ENCODE data around the gene TSHZ2.
"Not testable (repeated sequence)": the region's sequence is repeated elsewhere in the genome, so short reads cannot be mapped to it uniquely, and the experiment has no call there.

The TSHZ2 gene

GRCh38 chr20:53307964-53308597 lies 335.9 kb downstream of the TSHZ2 start:
- H3K4me3 ChIP-seq (ENCODE audit: low read length in 2 of 2), result no peak overlapping the region
- H3K9me3 ChIP-seq (ENCODE audit: control insufficient read depth in 2 of 2, low read length in 2 of 2), result peaks cover 0 to 3% of the 10 kb centered on the region in 2 donors
- peaks cover 0 to 2% of the 10 kb centered on the region in 2 donors for H3K27me3 ChIP-seq (ENCODE audit: control insufficient read depth in 1 of 2, insufficient read depth in 2 of 2, low read length in 2 of 2)
- no peak overlapping the region for H3K9ac ChIP-seq (ENCODE audit: low read length in 2 of 2)
- no peaks in the 10 kb centered on the region for H3K36me3 ChIP-seq (ENCODE audit: control insufficient read depth in 2 of 2, insufficient read depth in 2 of 2, low read length in 2 of 2)
- H3K27ac ChIP-seq (ENCODE audit: low read length), result no peak overlapping the region
- no peaks in the 10 kb centered on the region for H3K4me1 ChIP-seq (ENCODE audit: control insufficient read depth, insufficient read depth, low read length)

- Histone ChIP-seq H3K36me3 (ENCODE audit: control insufficient read depth in 2 of 2, insufficient read depth in 2 of 2, low read length in 2 of 2) (no peaks in the 10 kb centered on the region), H3K27ac (ENCODE audit: low read length) (no peak overlapping the region), H3K9me3 (ENCODE audit: control insufficient read depth in 2 of 2, low read length in 2 of 2) (peaks cover 0 to 3% of the 10 kb centered on the region in 2 donors), H3K27me3 (ENCODE audit: control insufficient read depth in 1 of 2, insufficient read depth in 2 of 2, low read length in 2 of 2) (peaks cover 0 to 2% of the 10 kb centered on the region in 2 donors), H3K4me1 (ENCODE audit: control insufficient read depth, insufficient read depth, low read length) (no peaks in the 10 kb centered on the region), H3K4me3 (ENCODE audit: low read length in 2 of 2) (no peak overlapping the region), H3K9ac (ENCODE audit: low read length in 2 of 2) (no peak overlapping the region)
Measured at GRCh38 chr20:53309515-53309914, 337.4 kb downstream of the TSHZ2 start.

DNA sequence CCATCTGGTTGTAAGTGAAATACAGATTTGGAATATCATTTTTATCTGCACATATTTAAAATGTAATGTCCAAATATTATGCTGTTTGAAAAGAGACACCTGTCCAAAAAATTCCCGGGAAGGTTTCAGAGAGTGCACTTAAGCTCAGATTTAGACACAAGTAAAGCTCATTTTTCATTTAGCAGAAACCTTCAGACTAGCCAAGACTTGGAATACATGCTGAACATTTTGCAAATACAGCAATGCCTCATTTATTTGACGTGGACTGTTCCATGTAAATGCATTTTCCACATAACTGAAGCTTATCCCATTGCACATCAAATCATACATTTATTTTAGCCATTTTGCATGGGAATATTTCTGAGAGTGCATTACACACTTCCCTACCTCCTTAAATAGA lies 340.8 kb downstream of the TSHZ2 start:
- Histone ChIP-seq H3K36me3 (ENCODE audit: control insufficient read depth in 2 of 2, insufficient read depth in 2 of 2, low read length in 2 of 2) (no peaks in the 10 kb centered on the region), H3K4me3 (ENCODE audit: low read length in 2 of 2) (no peak overlapping the region), H3K4me1 (ENCODE audit: control insufficient read depth, insufficient read depth, low read length) (no peaks in the 10 kb centered on the region), H3K9me3 (ENCODE audit: control insufficient read depth in 2 of 2, low read length in 2 of 2) (peaks cover 0 to 3% of the 10 kb centered on the region in 2 donors), H3K9ac (ENCODE audit: low read length in 2 of 2) (no peak overlapping the region), H3K27me3 (ENCODE audit: control insufficient read depth in 1 of 2, insufficient read depth in 2 of 2, low read length in 2 of 2) (no peaks in the 10 kb centered on the region), H3K27ac (ENCODE audit: low read length) (no peak overlapping the region)

GRCh38 chr20:53316206-53316937 lies 344.2 kb downstream of the TSHZ2 start:
- Histone ChIP-seq H3K4me1 (ENCODE audit: control insufficient read depth, insufficient read depth, low read length) (no peaks in the 10 kb centered on the region), H3K9ac (ENCODE audit: low read length in 2 of 2) (no peak overlapping the region), H3K4me3 (ENCODE audit: low read length in 2 of 2) (no peak overlapping the region), H3K27ac (ENCODE audit: low read length) (no peak overlapping the region), H3K9me3 (ENCODE audit: control insufficient read depth in 2 of 2, low read length in 2 of 2) (no peaks in the 10 kb centered on the region), H3K36me3 (ENCODE audit: control insufficient read depth in 2 of 2, insufficient read depth in 2 of 2, low read length in 2 of 2) (no peaks in the 10 kb centered on the region), H3K27me3 (ENCODE audit: control insufficient read depth in 1 of 2, insufficient read depth in 2 of 2, low read length in 2 of 2) (no peaks in the 10 kb centered on the region)

- H3K27me3 ChIP-seq (ENCODE audit: control insufficient read depth in 1 of 2, insufficient read depth in 2 of 2, low read length in 2 of 2), result no peaks in the 10 kb centered on the region
- no peak overlapping the region for H3K27ac ChIP-seq (ENCODE audit: low read length)
- H3K36me3 ChIP-seq (ENCODE audit: control insufficient read depth in 2 of 2, insufficient read depth in 2 of 2, low read length in 2 of 2), result no peaks in the 10 kb centered on the region
- peaks cover 3% of the 10 kb centered on the region for H3K4me1 ChIP-seq (ENCODE audit: control insufficient read depth, insufficient read depth, low read length)
- H3K9me3 ChIP-seq (ENCODE audit: control insufficient read depth in 2 of 2, low read length in 2 of 2), result no peaks in the 10 kb centered on the region
- H3K4me3 ChIP-seq (ENCODE audit: low read length in 2 of 2), result no peak overlapping the region
- H3K9ac ChIP-seq (ENCODE audit: low read length in 2 of 2), result no peak overlapping the region
Measured at GRCh38 chr20:53319200-53319599, 347.0 kb downstream of the TSHZ2 start.

- H3K36me3 ChIP-seq (ENCODE audit: control insufficient read depth in 2 of 2, insufficient read depth in 2 of 2, low read length in 2 of 2), result no peaks in the 10 kb centered on the region
- no peak overlapping the region for H3K9ac ChIP-seq (ENCODE audit: low read length in 2 of 2)
Measured at GRCh38 chr20:53319716-53320115, 347.6 kb downstream of the TSHZ2 start.

GRCh38 chr20:53320701-53321100 lies 348.5 kb downstream of the TSHZ2 start:
- Histone ChIP-seq H3K9me3 (ENCODE audit: control insufficient read depth in 2 of 2, low read length in 2 of 2) (no peaks in the 10 kb centered on the region), H3K4me3 (ENCODE audit: low read length in 2 of 2) (no peak overlapping the region), H3K27me3 (ENCODE audit: control insufficient read depth in 1 of 2, insufficient read depth in 2 of 2, low read length in 2 of 2) (no peaks in the 10 kb centered on the region), H3K36me3 (ENCODE audit: control insufficient read depth in 2 of 2, insufficient read depth in 2 of 2, low read length in 2 of 2) (no peaks in the 10 kb centered on the region), H3K4me1 (ENCODE audit: control insufficient read depth, insufficient read depth, low read length) (peaks cover 3% of the 10 kb centered on the region), H3K27ac (ENCODE audit: low read length) (no peak overlapping the region), H3K9ac (ENCODE audit: low read length in 2 of 2) (no peak overlapping the region)

More at GRCh38 chr20:53319716-53320115, 347.6 kb downstream of the TSHZ2 start:
- H3K9me3 ChIP-seq (ENCODE audit: control insufficient read depth in 2 of 2, low read length in 2 of 2), result no peaks in the 10 kb centered on the region
- no peak overlapping the region for H3K27ac ChIP-seq (ENCODE audit: low read length)
- H3K4me1 ChIP-seq (ENCODE audit: control insufficient read depth, insufficient read depth, low read length), result peaks cover 3% of the 10 kb centered on the region
- no peaks in the 10 kb centered on the region for H3K27me3 ChIP-seq (ENCODE audit: control insufficient read depth in 1 of 2, insufficient read depth in 2 of 2, low read length in 2 of 2)
- H3K4me3 ChIP-seq (ENCODE audit: low read length in 2 of 2), result no peak overlapping the region

- Histone ChIP-seq H3K4me3 (ENCODE audit: low read length in 2 of 2) (no peak overlapping the region), H3K4me1 (ENCODE audit: control insufficient read depth, insufficient read depth, low read length) (peaks cover 3% of the 10 kb centered on the region), H3K27me3 (ENCODE audit: control insufficient read depth in 1 of 2, insufficient read depth in 2 of 2, low read length in 2 of 2) (no peaks in the 10 kb centered on the region), H3K36me3 (ENCODE audit: control insufficient read depth in 2 of 2, insufficient read depth in 2 of 2, low read length in 2 of 2) (no peaks in the 10 kb centered on the region), H3K9me3 (ENCODE audit: control insufficient read depth in 2 of 2, low read length in 2 of 2) (no peaks in the 10 kb centered on the region), H3K27ac (ENCODE audit: low read length) (no peak overlapping the region), H3K9ac (ENCODE audit: low read length in 2 of 2) (no peak overlapping the region)
Measured at GRCh38 chr20:53321596-53321995, 349.4 kb downstream of the TSHZ2 start.

- peaks cover 3% of the 10 kb centered on the region for H3K4me1 ChIP-seq (ENCODE audit: control insufficient read depth, insufficient read depth, low read length)
- H3K9me3 ChIP-seq (ENCODE audit: control insufficient read depth in 2 of 2, low read length in 2 of 2), result no peaks in the 10 kb centered on the region
- no peaks in the 10 kb centered on the region for H3K36me3 ChIP-seq (ENCODE audit: control insufficient read depth in 2 of 2, insufficient read depth in 2 of 2, low read length in 2 of 2)
- no peak overlapping the region for H3K9ac ChIP-seq (ENCODE audit: low read length in 2 of 2)
- no peak overlapping the region for H3K4me3 ChIP-seq (ENCODE audit: low read length in 2 of 2)
- no peak overlapping the region for H3K27ac ChIP-seq (ENCODE audit: low read length)
- H3K27me3 ChIP-seq (ENCODE audit: control insufficient read depth in 1 of 2, insufficient read depth in 2 of 2, low read length in 2 of 2), result peaks cover 0 to under 1% of the 10 kb centered on the region in 2 donors
Measured at GRCh38 chr20:53322651-53323050, 350.5 kb downstream of the TSHZ2 start.

- not testable (repeated sequence) for H3K36me3 ChIP-seq (ENCODE audit: control insufficient read depth in 2 of 2, insufficient read depth in 2 of 2, low read length in 2 of 2); H3K9ac ChIP-seq (ENCODE audit: low read length in 2 of 2); H3K27ac ChIP-seq (ENCODE audit: low read length)
Measured at GRCh38 chr20:53323460-53323859, 351.3 kb downstream of the TSHZ2 start.

GRCh38 chr20:53324816-53325215 lies 352.7 kb downstream of the TSHZ2 start:
- Histone ChIP-seq H3K27me3 (ENCODE audit: control insufficient read depth in 1 of 2, insufficient read depth in 2 of 2, low read length in 2 of 2) (peaks cover 0 to 3% of the 10 kb centered on the region in 2 donors), H3K27ac (ENCODE audit: low read length) (no peak overlapping the region), H3K9ac (ENCODE audit: low read length in 2 of 2) (no peak overlapping the region), H3K4me3 (ENCODE audit: low read length in 2 of 2) (no peak overlapping the region), H3K9me3 (ENCODE audit: control insufficient read depth in 2 of 2, low read length in 2 of 2) (no peaks in the 10 kb centered on the region), H3K36me3 (ENCODE audit: control insufficient read depth in 2 of 2, insufficient read depth in 2 of 2, low read length in 2 of 2) (no peaks in the 10 kb centered on the region), H3K4me1 (ENCODE audit: control insufficient read depth, insufficient read depth, low read length) (peaks cover 3% of the 10 kb centered on the region)

More at GRCh38 chr20:53323460-53323859, 351.3 kb downstream of the TSHZ2 start:
- H3K4me3 ChIP-seq (ENCODE audit: low read length in 2 of 2); H3K4me1 ChIP-seq (ENCODE audit: control insufficient read depth, insufficient read depth, low read length); H3K27me3 ChIP-seq (ENCODE audit: control insufficient read depth in 1 of 2, insufficient read depth in 2 of 2, low read length in 2 of 2); H3K9me3 ChIP-seq (ENCODE audit: control insufficient read depth in 2 of 2, low read length in 2 of 2): not testable (repeated sequence)
